Gastroesophageal sphincter (tissue), 3 donors: ENCODE measurements around the gene MTRF1.

Source experiments
- CTCF ChIP-seq, 4 experiments: fragments of 200-600 bp in 2 of 4; fragments of 450-650 bp in 2 of 4; sonication (generic) in 1 of 4; IDR thresholded peaks; one replicate each; pipeline ENCODE4 v1.5.1; 2017 to 2019; ENCODE audit warnings: antibody characterized with exemption in 4 of 4, mild to moderate bottlenecking in 2 of 4, moderate library complexity in 2 of 4
- POLR2A ChIP-seq, 2 donors: fragments of 450-650 bp; IDR thresholded peaks; one replicate each; pipeline ENCODE4 v1.6.1; 2017; ENCODE audit warnings: antibody characterized with exemption in 2 of 2, mild to moderate bottlenecking in 2 of 2, moderate library complexity in 1 of 2

DNA sequence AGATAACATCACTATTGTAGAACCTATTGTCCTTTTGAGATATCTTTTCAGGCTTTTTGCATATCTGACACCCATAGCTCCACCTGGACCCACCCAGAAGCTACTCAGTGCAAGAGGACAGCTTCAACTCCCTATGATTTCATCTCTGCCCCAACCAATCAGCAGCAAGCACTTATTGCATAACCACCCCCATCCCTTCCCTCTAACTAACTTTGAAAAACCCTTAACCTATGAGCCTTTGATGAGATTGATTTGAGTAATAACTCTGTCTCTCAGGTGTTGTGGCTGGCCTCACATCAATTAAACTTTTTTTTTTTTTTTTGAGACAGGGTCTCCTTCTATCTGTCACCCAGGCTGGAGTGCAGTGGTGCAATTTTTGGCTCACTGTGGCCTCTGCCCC is 13.4 kb upstream of the MTRF1 start:
- TF ChIP-seq CTCF (IDR thresholded peaks at IDR 0.05) (no peak), POLR2A (IDR thresholded peaks at IDR 0.05) (no peak)
